NCI-H524 (cell line): Measurements from ENCODE around the gene OCA2.
A peak's percentile ranks its signal among the peaks of the same experiment; 100 is the strongest.
"Not testable (repeated sequence)": the region's sequence is repeated elsewhere in the genome, so short reads cannot be mapped to it uniquely, and the experiment has no call there.

ENCODE experiments used
- DNase-seq, 2 experiments: peaks; one replicate each; lab custom pipeline; 2025; lab: John Stamatoyannopoulos, UW

OCA2 gene

GRCh38 chr15:28098766-28099554, at the start of gene OCA2:
OCA2 (minus strand) TSS chr15:28099315; CDS start chr15:28081874, 17,441 bp downstream.
- peak; percentile 90 to 94 for DNase-seq

DNA sequence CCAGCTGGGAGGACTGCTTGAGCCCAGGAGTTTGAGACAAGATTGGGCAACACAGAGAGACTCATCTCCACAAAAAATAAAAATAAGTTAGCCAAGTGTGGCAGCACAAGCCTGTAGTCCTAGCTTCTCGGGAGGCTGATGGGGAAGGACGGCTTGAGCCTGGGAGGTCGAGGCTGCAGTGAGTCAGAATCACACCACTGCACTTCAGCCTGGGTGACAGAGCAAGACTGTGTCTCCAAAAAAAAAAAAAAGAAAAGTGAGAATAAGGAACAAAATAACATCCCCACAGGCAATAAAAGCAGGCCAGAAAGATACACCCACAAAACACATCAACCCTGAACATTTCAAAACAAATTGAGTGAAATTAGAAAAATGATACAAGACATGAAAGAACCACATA, 48.7 kb upstream of the OCA2 start:
- DNase-seq, result no peak

DNA sequence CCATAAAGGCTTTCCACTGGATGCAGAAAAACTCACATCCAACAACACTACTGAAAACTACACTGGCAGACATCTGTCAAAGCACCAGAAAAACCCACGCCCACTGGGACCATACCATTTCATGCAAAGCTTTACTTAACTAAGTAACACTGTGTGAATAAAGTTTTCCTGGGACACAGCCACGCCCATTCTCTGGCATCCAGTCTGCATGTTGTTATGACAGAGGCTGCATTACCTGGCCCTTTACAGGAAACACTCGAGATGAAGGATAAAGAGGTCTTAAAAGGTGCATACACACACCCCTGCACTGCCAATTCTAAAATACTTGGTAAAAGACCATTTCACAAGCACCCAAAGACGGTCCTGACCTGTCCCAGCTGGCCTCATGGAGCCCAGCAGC, 46.3 kb upstream of the OCA2 start:
- DNase-seq, result not testable (repeated sequence)

DNA sequence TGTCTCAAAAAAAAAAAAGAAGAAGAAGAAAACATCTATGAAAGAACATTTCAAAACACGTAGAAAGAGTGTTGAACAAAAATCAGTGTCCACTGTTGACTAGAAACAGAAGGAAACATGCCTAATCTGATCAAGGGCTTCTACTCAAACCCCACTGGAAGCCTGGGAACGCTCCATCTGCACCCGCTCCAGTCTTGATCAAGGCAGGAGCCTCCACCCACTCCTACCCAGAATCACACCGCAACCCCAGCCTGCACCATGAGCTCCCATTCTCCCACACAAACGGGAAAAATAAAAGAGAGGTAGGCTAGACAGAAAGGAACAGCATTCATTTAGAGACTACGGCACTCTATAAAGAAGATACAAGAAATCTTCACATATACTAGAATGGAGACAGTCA, 40.9 kb upstream of the OCA2 start:
- no peak for DNase-seq

GRCh38 chr15:28137408-28138039, 38.4 kb upstream of the OCA2 start:
- not testable (repeated sequence) for DNase-seq

GRCh38 chr15:28136236-28136904, 37.3 kb upstream of the OCA2 start:
- DNase-seq, result not testable (repeated sequence)

- DNase-seq, result no peak
These were observed 34.2 kb upstream of the OCA2 start for GRCh38 chr15:28133281-28133680.

DNA sequence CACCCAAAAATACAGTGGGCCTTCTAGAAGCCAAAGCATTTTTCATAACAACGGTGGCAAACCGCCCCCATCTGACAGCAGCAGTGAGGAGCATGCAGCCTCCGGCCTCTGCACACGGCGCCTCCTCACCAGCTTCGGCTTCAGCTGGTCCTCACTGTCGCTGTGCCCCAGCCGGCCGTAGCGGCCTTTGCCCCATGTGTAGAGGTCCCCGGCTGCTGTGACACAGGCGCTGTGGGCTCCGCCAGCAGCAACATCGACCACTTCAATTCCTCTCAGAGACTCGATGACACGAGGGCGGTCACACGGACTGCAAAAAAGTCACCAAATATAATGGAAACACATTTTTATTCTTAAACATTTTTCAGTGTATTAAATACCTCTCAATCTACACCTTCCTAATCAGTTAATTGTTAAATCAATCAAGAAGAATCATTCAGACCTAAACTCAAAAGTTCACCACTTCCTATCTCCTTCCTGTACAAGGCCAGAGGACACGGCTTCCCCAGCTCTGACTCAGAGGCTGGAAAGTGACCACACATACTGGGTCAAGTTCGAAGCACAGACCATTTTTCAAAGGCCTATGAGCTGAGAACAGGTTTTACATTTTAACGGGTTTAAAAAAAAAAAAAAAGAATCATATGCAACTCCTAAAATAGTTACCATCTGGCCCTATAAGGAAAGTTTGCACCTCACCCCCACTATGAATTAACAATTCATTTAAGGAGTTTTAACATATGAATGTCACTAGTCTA, 33.6 kb upstream of the OCA2 start:
- no peak for DNase-seq

DNA sequence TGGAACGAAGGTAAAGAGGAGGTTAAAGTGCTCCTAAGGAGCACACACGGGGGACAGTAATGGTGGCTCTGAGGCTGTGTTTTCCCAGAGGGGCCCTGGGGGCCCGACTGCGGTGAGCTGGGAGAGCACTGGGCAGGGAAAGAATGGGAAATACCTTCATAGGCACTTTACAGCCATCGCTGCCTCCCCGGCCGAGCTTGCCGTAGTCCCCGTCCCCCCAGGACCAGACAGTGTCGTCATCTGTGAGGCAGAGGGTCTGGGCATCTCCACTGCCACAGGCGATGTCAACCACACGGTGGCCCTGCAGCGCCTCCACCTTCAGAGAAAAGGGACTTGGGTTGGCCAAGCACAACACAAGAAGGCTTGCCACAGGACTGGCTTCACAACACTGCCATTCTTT, 32.8 kb upstream of the OCA2 start:
- DNase-seq, result no peak

- DNase-seq, result no peak
These were observed 32.3 kb upstream of the OCA2 start for GRCh38 chr15:28131400-28131799.

GRCh38 chr15:28130651-28131050, 31.5 kb upstream of the OCA2 start:
- DNase-seq, result no peak

DNA sequence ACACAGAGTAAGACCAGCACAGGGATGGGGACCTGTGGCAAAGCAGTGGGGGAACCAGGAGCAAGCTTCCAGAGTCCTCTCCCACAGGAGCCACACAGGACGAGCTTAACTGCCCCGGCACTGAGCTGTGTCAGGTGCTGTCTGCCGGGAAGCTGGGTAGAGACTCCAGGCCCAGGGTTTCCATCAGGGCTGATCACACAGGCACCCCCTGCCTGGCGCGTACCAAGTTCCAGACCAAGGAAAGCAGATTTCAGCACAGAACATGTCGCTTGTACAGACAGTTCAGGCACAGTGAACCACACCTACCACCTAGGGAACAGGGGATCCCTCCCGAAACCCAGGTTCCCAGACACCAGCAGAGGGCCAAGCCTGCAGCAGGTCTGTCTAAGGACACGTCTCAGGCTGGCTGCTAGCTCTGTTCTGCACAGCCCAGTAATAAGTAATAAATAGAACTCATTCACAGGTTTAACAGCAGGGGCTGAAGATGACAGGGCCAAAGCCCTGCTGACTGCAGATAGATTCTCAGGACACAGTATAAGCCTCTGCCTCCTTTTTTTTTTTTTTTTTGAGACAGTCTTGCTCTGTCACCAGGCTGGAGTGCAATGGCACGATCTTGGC, 30.2 kb upstream of the OCA2 start:
- no peak for DNase-seq

DNA sequence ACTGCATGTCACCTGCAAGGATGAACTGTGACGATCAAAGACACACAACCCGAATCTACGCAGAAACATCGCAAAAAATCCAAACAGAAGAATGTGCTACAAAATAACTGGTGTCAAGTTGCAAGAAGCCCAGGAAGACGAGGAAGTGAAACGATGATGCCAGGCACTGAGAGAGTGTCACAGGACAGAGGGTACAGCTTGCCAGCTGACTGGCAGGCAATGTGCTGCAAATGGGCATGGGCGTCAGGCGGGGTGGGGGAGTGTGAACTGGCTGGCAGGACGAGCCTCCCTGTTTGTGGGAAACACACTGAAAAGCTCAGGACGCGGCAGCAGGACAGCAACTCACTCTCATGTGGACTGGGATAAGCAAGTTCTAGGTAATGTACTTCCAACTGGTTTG, 28.9 kb upstream of the OCA2 start:
- DNase-seq, result no peak

- no peak for DNase-seq
These were observed 27.9 kb upstream of the OCA2 start for GRCh38 chr15:28127036-28127435.

DNA sequence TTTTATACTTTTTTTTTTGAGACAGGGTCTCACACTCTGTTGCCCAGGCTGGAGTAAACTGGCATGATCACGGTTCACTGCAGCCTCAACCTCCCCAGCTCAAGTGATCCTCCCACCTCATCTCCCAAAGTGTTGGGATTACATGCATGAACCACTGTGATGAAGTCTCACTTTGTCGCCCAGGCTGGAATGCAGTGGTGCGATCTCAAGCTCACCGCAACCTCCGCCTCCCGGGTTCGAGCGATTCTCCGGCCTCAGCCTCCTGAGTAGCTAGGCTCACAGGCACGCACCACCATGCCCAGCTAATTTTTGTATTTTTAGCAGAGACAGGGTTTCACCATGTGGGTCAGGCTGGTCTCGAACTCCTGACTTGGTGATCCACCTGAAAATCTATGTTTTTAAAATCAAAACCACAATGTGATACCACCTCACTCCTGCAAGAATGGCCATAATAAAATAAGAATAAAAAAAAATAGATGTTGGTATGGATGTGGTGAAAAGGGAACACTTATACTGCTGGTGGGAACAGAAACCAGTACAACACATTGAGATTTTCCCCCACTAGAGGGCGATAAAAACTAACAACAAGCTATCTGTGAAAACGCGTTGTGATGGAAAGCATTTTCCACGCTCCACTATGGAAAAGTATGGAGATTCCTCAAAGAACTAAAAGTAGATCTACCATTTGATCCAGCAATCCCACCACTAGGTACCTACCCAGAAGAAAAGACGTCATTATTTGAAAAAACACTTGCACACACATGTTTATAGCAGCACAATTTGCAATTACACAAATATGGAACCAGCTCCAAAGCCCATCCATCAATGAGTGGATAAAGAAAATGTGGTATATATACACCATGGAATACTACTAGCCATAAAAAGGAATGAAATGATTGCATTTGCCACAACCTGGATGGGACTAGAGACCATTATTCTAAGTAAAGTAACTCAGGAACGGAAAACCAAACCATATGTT, 26.8 kb upstream of the OCA2 start:
- DNase-seq, result peak in 1 of 2 experiments; percentile 64

- no peak for DNase-seq
These were observed 25.7 kb upstream of the OCA2 start for GRCh38 chr15:28124841-28125240.

DNA sequence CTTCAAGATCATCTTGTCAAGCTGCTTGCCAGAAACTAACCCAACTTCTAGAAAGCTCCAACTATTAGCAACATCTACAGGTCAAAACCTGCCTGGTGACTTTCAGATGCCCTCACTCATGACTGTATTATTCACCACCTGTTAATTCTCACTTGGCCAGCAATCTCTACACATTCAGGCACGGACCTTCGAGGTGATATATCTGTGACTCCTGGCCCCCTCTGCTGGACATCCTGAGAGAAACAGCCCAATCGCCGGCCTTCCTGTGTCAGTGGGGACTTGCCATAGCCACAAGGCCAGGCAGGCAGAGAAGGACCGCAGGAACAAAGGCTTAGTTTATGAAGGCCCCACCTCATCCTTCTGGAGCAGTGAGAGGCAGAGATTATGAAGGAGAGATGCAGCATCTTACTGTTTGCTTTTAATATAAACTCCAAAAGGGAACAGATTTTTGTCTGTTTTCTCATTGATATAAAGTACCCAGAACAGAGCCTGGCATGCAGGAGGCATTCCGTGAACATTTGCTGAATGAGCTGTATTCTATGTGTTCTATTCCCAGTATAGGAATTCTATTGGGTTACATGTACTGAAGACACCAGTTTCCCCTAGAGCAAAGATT, 24.4 kb upstream of the OCA2 start:
- peak; percentile 63 to 84 for DNase-seq

- DNase-seq, result no peak
These were observed 23.2 kb upstream of the OCA2 start for GRCh38 chr15:28122038-28122949.

GRCh38 chr15:28121577-28121976, 22.5 kb upstream of the OCA2 start:
- not testable (repeated sequence) for DNase-seq
